ENCODE results near the gene IER3IP1.

Gene IER3IP1

GRCh38 chr18:47143153-47143552 is 33.0 kb downstream of the IER3IP1 start:
- Histone ChIP-seq H2BK15ac (ENCODE audit: low read length) (no peak overlapping the region), H2BK120ac (ENCODE audit: low read depth, low read length) (no peak overlapping the region), H3K4ac (ENCODE audit: low read length) (no peak overlapping the region), H3K27me3 (ENCODE audit: control insufficient read depth in 3 of 3, insufficient read depth in 3 of 3, low read depth in 1 of 3, low read length in 3 of 3) (no peaks in the 10 kb centered on the region), H3K14ac (ENCODE audit: low read length) (no peak overlapping the region), H3K9me3 (replicated peaks in 1 of 2; ENCODE audit: control insufficient read depth in 2 of 2, insufficient read depth in 1 of 2, low read depth in 1 of 2, low read length in 2 of 2) (no peaks in the 10 kb centered on the region), H2BK5ac (ENCODE audit: low read length) (no peak overlapping the region), H3K36me3 (replicated peaks in 1 of 2; ENCODE audit: control insufficient read depth in 2 of 2, insufficient read depth in 2 of 2, low read length in 2 of 2) (peaks cover 0 to 2% of the 10 kb centered on the region in 2 donors), H3K4me3 (ENCODE audit: low read length in 2 of 2) (no peak overlapping the region), H2AFZ (ENCODE audit: low read length) (no peak overlapping the region), H4K8ac (ENCODE audit: low read depth, low read length) (no peak overlapping the region), H4K91ac (ENCODE audit: low read depth, low read length, poor library complexity) (no peak overlapping the region), H3K79me1 (ENCODE audit: low read depth, low read length) (peaks cover 6% of the 10 kb centered on the region), H2BK12ac (ENCODE audit: low read length) (no peak overlapping the region), H2AK5ac (ENCODE audit: low read depth, low read length) (no peak overlapping the region), H3K9ac (ENCODE audit: low read depth, low read length, poor library complexity) (no peak overlapping the region), H3K23ac (ENCODE audit: low read depth, low read length, poor library complexity) (no peak overlapping the region), H3K18ac (ENCODE audit: low read length) (no peak overlapping the region), H3K27ac (replicated peaks; ENCODE audit: low read length) (no peak overlapping the region), H3K4me2 (ENCODE audit: insufficient read depth, low read length, poor library complexity, severe bottlenecking) (no peak overlapping the region), H3K4me1 (ENCODE audit: control insufficient read depth in 2 of 2, insufficient read depth in 1 of 2, low read depth in 1 of 2, low read length in 2 of 2) (no peaks in the 10 kb centered on the region)
- no peak for DNase-seq (ENCODE audit: low spot score)
- no CpG with 5 or more reads among the region's 5 CpGs for WGBS, 2 donors (ENCODE audit: extremely low coverage in 2 of 2, insufficient read length in 2 of 2, insufficient replicate concordance in 1 of 2)

- Histone ChIP-seq H3K79me1 (ENCODE audit: low read depth, low read length) (peaks cover 8% of the 10 kb centered on the region), H3K4me3 (ENCODE audit: low read length in 2 of 2) (no peak overlapping the region), H3K4me2 (ENCODE audit: insufficient read depth, low read length, poor library complexity, severe bottlenecking) (no peak overlapping the region), H3K14ac (ENCODE audit: low read length) (no peak overlapping the region), H3K23ac (ENCODE audit: low read depth, low read length, poor library complexity) (no peak overlapping the region), H3K18ac (ENCODE audit: low read length) (no peak overlapping the region), H3K9ac (ENCODE audit: low read depth, low read length, poor library complexity) (no peak overlapping the region), H2BK15ac (ENCODE audit: low read length) (no peak overlapping the region), H4K8ac (ENCODE audit: low read depth, low read length) (no peak overlapping the region), H2BK12ac (ENCODE audit: low read length) (no peak overlapping the region), H3K4me1 (ENCODE audit: control insufficient read depth in 2 of 2, insufficient read depth in 1 of 2, low read depth in 1 of 2, low read length in 2 of 2) (no peaks in the 10 kb centered on the region), H3K27ac (replicated peaks; ENCODE audit: low read length) (no peak overlapping the region), H3K9me3 (replicated peaks in 1 of 2; ENCODE audit: control insufficient read depth in 2 of 2, insufficient read depth in 1 of 2, low read depth in 1 of 2, low read length in 2 of 2) (no peaks in the 10 kb centered on the region), H2AK5ac (ENCODE audit: low read depth, low read length) (no peak overlapping the region), H3K4ac (ENCODE audit: low read length) (no peak overlapping the region), H3K36me3 (replicated peaks in 1 of 2; ENCODE audit: control insufficient read depth in 2 of 2, insufficient read depth in 2 of 2, low read length in 2 of 2) (peaks cover 3 to 14% of the 10 kb centered on the region in 2 donors), H2AFZ (ENCODE audit: low read length) (no peak overlapping the region), H2BK5ac (ENCODE audit: low read length) (no peak overlapping the region), H4K91ac (ENCODE audit: low read depth, low read length, poor library complexity) (no peak overlapping the region), H3K27me3 (ENCODE audit: control insufficient read depth in 3 of 3, insufficient read depth in 3 of 3, low read depth in 1 of 3, low read length in 3 of 3) (no peaks in the 10 kb centered on the region), H2BK120ac (ENCODE audit: low read depth, low read length) (no peak overlapping the region)
- DNase-seq (ENCODE audit: low spot score), result no peak
Measured at GRCh38 chr18:47141289-47141688, 34.9 kb downstream of the IER3IP1 start.

- no peaks in the 10 kb centered on the region for H3K9me3 ChIP-seq (replicated peaks in 1 of 2; ENCODE audit: control insufficient read depth in 2 of 2, insufficient read depth in 1 of 2, low read depth in 1 of 2, low read length in 2 of 2)
- H2AFZ ChIP-seq (ENCODE audit: low read length), result no peak overlapping the region
- no peak overlapping the region for H3K14ac ChIP-seq (ENCODE audit: low read length)
- WGBS, 2 donors (ENCODE audit: extremely low coverage in 2 of 2, insufficient read length in 2 of 2, insufficient replicate concordance in 1 of 2), result no CpG with 5 or more reads among the region's 3 CpGs
- no peak overlapping the region for H3K4me2 ChIP-seq (ENCODE audit: insufficient read depth, low read length, poor library complexity, severe bottlenecking)
- no peak overlapping the region for H3K18ac ChIP-seq (ENCODE audit: low read length)
- H2BK15ac ChIP-seq (ENCODE audit: low read length), result no peak overlapping the region
- no peaks in the 10 kb centered on the region for H3K27me3 ChIP-seq (ENCODE audit: control insufficient read depth in 3 of 3, insufficient read depth in 3 of 3, low read depth in 1 of 3, low read length in 3 of 3)
- no peak for DNase-seq (ENCODE audit: low spot score)
- H3K4me1 ChIP-seq (ENCODE audit: control insufficient read depth in 2 of 2, insufficient read depth in 1 of 2, low read depth in 1 of 2, low read length in 2 of 2), result no peaks in the 10 kb centered on the region
- H3K23ac ChIP-seq (ENCODE audit: low read depth, low read length, poor library complexity), result no peak overlapping the region
- no peak overlapping the region for H3K4ac ChIP-seq (ENCODE audit: low read length)
- no peak overlapping the region for H4K91ac ChIP-seq (ENCODE audit: low read depth, low read length, poor library complexity)
- no peak overlapping the region for H4K8ac ChIP-seq (ENCODE audit: low read depth, low read length)
- peaks cover 3 to 66% of the 10 kb centered on the region in 2 donors for H3K36me3 ChIP-seq (replicated peaks in 1 of 2; ENCODE audit: control insufficient read depth in 2 of 2, insufficient read depth in 2 of 2, low read length in 2 of 2)
- no peak overlapping the region for H2BK12ac ChIP-seq (ENCODE audit: low read length)
- no peaks in the 10 kb centered on the region for H3K79me1 ChIP-seq (ENCODE audit: low read depth, low read length)
- H2AK5ac ChIP-seq (ENCODE audit: low read depth, low read length), result no peak overlapping the region
- H3K27ac ChIP-seq (replicated peaks; ENCODE audit: low read length), result no peak overlapping the region
- H2BK120ac ChIP-seq (ENCODE audit: low read depth, low read length), result no peak overlapping the region
- no peak overlapping the region for H3K9ac ChIP-seq (ENCODE audit: low read depth, low read length, poor library complexity)
- H2BK5ac ChIP-seq (ENCODE audit: low read length), result no peak overlapping the region
- H3K4me3 ChIP-seq (ENCODE audit: low read length in 2 of 2), result no peak overlapping the region
Measured at GRCh38 chr18:47121146-47121545, 55.0 kb downstream of the IER3IP1 start.

- no peak overlapping the region for H3K4me3 ChIP-seq (ENCODE audit: low read length in 2 of 2)
- no peak overlapping the region for H3K4me2 ChIP-seq (ENCODE audit: insufficient read depth, low read length, poor library complexity, severe bottlenecking)
- H3K9ac ChIP-seq (ENCODE audit: low read depth, low read length, poor library complexity), result no peak overlapping the region
- no peaks in the 10 kb centered on the region for H3K27me3 ChIP-seq (ENCODE audit: control insufficient read depth in 3 of 3, insufficient read depth in 3 of 3, low read depth in 1 of 3, low read length in 3 of 3)
- H4K8ac ChIP-seq (ENCODE audit: low read depth, low read length), result no peak overlapping the region
- H2BK15ac ChIP-seq (ENCODE audit: low read length), result no peak overlapping the region
- H4K91ac ChIP-seq (ENCODE audit: low read depth, low read length, poor library complexity), result no peak overlapping the region
- WGBS, 2 donors (ENCODE audit: extremely low coverage in 2 of 2, insufficient read length in 2 of 2, insufficient replicate concordance in 1 of 2), result no CpG with 5 or more reads among the region's 4 CpGs
- no peak overlapping the region for H2AFZ ChIP-seq (ENCODE audit: low read length)
- H3K36me3 ChIP-seq (replicated peaks in 1 of 2; ENCODE audit: control insufficient read depth in 2 of 2, insufficient read depth in 2 of 2, low read length in 2 of 2), result peaks cover 3 to 63% of the 10 kb centered on the region in 2 donors
- no peak overlapping the region for H2BK5ac ChIP-seq (ENCODE audit: low read length)
- no peak overlapping the region for H3K14ac ChIP-seq (ENCODE audit: low read length)
- no peak overlapping the region for H3K23ac ChIP-seq (ENCODE audit: low read depth, low read length, poor library complexity)
- no peaks in the 10 kb centered on the region for H3K4me1 ChIP-seq (ENCODE audit: control insufficient read depth in 2 of 2, insufficient read depth in 1 of 2, low read depth in 1 of 2, low read length in 2 of 2)
- H2BK120ac ChIP-seq (ENCODE audit: low read depth, low read length), result no peak overlapping the region
- H3K9me3 ChIP-seq (replicated peaks in 1 of 2; ENCODE audit: control insufficient read depth in 2 of 2, insufficient read depth in 1 of 2, low read depth in 1 of 2, low read length in 2 of 2), result no peaks in the 10 kb centered on the region
- no peak for DNase-seq (ENCODE audit: low spot score)
- no peak overlapping the region for H3K27ac ChIP-seq (replicated peaks; ENCODE audit: low read length)
- H3K18ac ChIP-seq (ENCODE audit: low read length), result no peak overlapping the region
- H3K79me1 ChIP-seq (ENCODE audit: low read depth, low read length), result no peaks in the 10 kb centered on the region
- no peak overlapping the region for H2BK12ac ChIP-seq (ENCODE audit: low read length)
- H2AK5ac ChIP-seq (ENCODE audit: low read depth, low read length), result no peak overlapping the region
- no peak overlapping the region for H3K4ac ChIP-seq (ENCODE audit: low read length)
Measured at GRCh38 chr18:47120428-47120827, 55.7 kb downstream of the IER3IP1 start.
